ENCODE measurements around the gene SLC9A9.

- TF ChIP-seq CTCF (IDR thresholded peaks at IDR 0.05) (no peak), POLR2A (IDR thresholded peaks at IDR 0.05) (no peak)
Observed at GRCh38 chr3:143497382-143497781, 350.9 kb downstream of the SLC9A9 start.

Data from right lobe of liver (tissue), 4 donors.